ENCODE measurements around the gene TRAPPC3.
A peak's percentile ranks its signal among the peaks of the same experiment; 100 is the strongest.

TRAPPC3 gene

GRCh38 chr1:36137226-36137625, 12.1 kb downstream of the TRAPPC3 start:
- no peak for DNase-seq (ENCODE audit: low read depth)
- H3K4me3 ChIP-seq (replicated peaks; ENCODE audit: low read depth, low read length), result no peak overlapping the region
- no peak for TF ChIP-seq CTCF (IDR thresholded peaks at IDR 0.05; ENCODE audit: low read length, missing control alignments)

GRCh38 chr1:36136535-36136934, 12.8 kb downstream of the TRAPPC3 start:
- peak; percentile 89 for DNase-seq (ENCODE audit: low read depth)
- no peak for TF ChIP-seq CTCF (IDR thresholded peaks at IDR 0.05; ENCODE audit: low read length, missing control alignments)
- H3K4me3 ChIP-seq (replicated peaks; ENCODE audit: low read depth, low read length), result no peak overlapping the region

- DNase-seq (ENCODE audit: low read depth), result no peak
- TF ChIP-seq CTCF (IDR thresholded peaks at IDR 0.05; ENCODE audit: low read length, missing control alignments), result no peak
- no peak overlapping the region for H3K4me3 ChIP-seq (replicated peaks; ENCODE audit: low read depth, low read length)
Measured at GRCh38 chr1:36135796-36136195, 13.5 kb downstream of the TRAPPC3 start.

GRCh38 chr1:36135330-36135667, 14.0 kb downstream of the TRAPPC3 start:
- no peak for DNase-seq (ENCODE audit: low read depth)
- TF ChIP-seq CTCF (IDR thresholded peaks at IDR 0.05; ENCODE audit: low read length, missing control alignments), result no peak
- H3K4me3 ChIP-seq (replicated peaks; ENCODE audit: low read depth, low read length), result no peak overlapping the region

GRCh38 chr1:36134505-36135329, 14.6 kb downstream of the TRAPPC3 start:
- TF ChIP-seq CTCF (IDR thresholded peaks at IDR 0.05; ENCODE audit: low read length, missing control alignments), result peak; percentile 73
- DNase-seq (ENCODE audit: low read depth), result peak; percentile 64
- H3K4me3 ChIP-seq (replicated peaks; ENCODE audit: low read depth, low read length), result no peak overlapping the region

GRCh38 chr1:36134031-36134430, 15.3 kb downstream of the TRAPPC3 start:
- no peak for TF ChIP-seq CTCF (IDR thresholded peaks at IDR 0.05; ENCODE audit: low read length, missing control alignments)
- DNase-seq (ENCODE audit: low read depth), result no peak

GRCh38 chr1:36133484-36133883, 15.8 kb downstream of the TRAPPC3 start:
- H3K4me3 ChIP-seq (replicated peaks; ENCODE audit: low read depth, low read length), result no peak overlapping the region
- TF ChIP-seq CTCF (IDR thresholded peaks at IDR 0.05; ENCODE audit: low read length, missing control alignments), result no peak
- DNase-seq (ENCODE audit: low read depth), result peak; percentile 92

More at GRCh38 chr1:36134031-36134430, 15.3 kb downstream of the TRAPPC3 start:
- no peak overlapping the region for H3K4me3 ChIP-seq (replicated peaks; ENCODE audit: low read depth, low read length)

All from fibroblast of pulmonary artery (primary cell).